GM23338 (cell line): ENCODE results near the gene CDYL2. TPM values are rescaled to one million over a fixed set of nuclear protein-coding genes. Genes with fewer than 3 reads are reported as not detected.

Source experiments
- ATAC-seq: fragments of 200-7000 bp; cut with Tn5 transposase; 3 replicates; pipeline ENCODE4 v1.9.1; 2020
- DNase-seq: peaks from one replicate; pipeline ENCODE4 v3.0.0-alpha.2; 2015; ENCODE audit warnings: low spot score
- H2AFZ ChIP-seq: fragments of 200-600 bp; sonication (generic); 2 replicates; pipeline ENCODE4 v1.8.0; 2016; ENCODE audit warnings: antibody characterized with exemption, mild to moderate bottlenecking, moderate library complexity
- H3F3A ChIP-seq: fragments of 200-600 bp; sonication (generic); replicated peaks from 2 replicates; pipeline ENCODE4 v1.8.0; 2017; ENCODE audit warnings: antibody characterized with exemption, mixed run types, low read depth
- H3K27ac ChIP-seq: fragments of 200-600 bp; sonication (generic); 2 replicates; pipeline ENCODE4 v1.6.1; 2016; ENCODE audit warnings: low read depth
- H3K27me3 ChIP-seq: fragments of 200-600 bp; sonication (generic); 2 replicates; pipeline ENCODE4 v1.8.0; 2016; ENCODE audit warnings: mild to moderate bottlenecking, mixed run types, moderate library complexity; ENCODE audit not compliant: insufficient read depth
- H3K36me3 ChIP-seq: fragments of 200-600 bp; sonication (generic); 2 replicates; pipeline ENCODE4 v1.8.0; 2016; ENCODE audit warnings: mild to moderate bottlenecking; ENCODE audit not compliant: insufficient read depth
- H3K4me1 ChIP-seq: fragments of 200-600 bp; sonication (generic); 2 replicates; pipeline ENCODE4 v1.8.0; 2016; ENCODE audit warnings: mild to moderate bottlenecking, moderate library complexity; ENCODE audit not compliant: insufficient read depth
- H3K4me2 ChIP-seq: fragments of 200-600 bp; sonication (generic); 2 replicates; pipeline ENCODE4 v1.7.1; 2017; ENCODE audit warnings: mixed run types
- H3K4me3 ChIP-seq: fragments of 200-600 bp; sonication (generic); 2 replicates; pipeline ENCODE4 v1.6.1; 2016; ENCODE audit warnings: mixed run types
- H3K79me2 ChIP-seq: fragments of 200-600 bp; sonication (generic); replicated peaks from 2 replicates; pipeline ENCODE4 v1.8.0; 2017; ENCODE audit warnings: mild to moderate bottlenecking; ENCODE audit not compliant: insufficient read depth
- H3K9me2 ChIP-seq: fragments of 200-600 bp; sonication (generic); 2 replicates; pipeline ENCODE4 v1.8.0; 2017; ENCODE audit not compliant: insufficient read depth
- H4K20me1 ChIP-seq: fragments of 200-600 bp; sonication (generic); replicated peaks from 2 replicates; pipeline ENCODE4 v1.8.0; 2017; ENCODE audit warnings: mild to moderate bottlenecking; ENCODE audit not compliant: insufficient read depth
- H3K27ac Mint-ChIP-seq: 2 replicates; pipeline ENCODE4 v1.8.0; 2020; ENCODE audit warnings: inconsistent platforms, mild to moderate bottlenecking, moderate library complexity, mixed read lengths
- H3K27me3 Mint-ChIP-seq: 3 replicates; pipeline ENCODE4 v1.8.0; 2022; ENCODE audit warnings: low read depth, mild to moderate bottlenecking, moderate library complexity, mixed read lengths, inconsistent platforms; ENCODE audit not compliant: insufficient read depth, poor library complexity
- H3K36me3 Mint-ChIP-seq: 3 replicates; pipeline ENCODE4 v1.8.0; 2021; ENCODE audit warnings: low read depth, mild to moderate bottlenecking, inconsistent platforms, moderate library complexity, mixed read lengths
- H3K4me1 Mint-ChIP-seq: 3 replicates; pipeline ENCODE4 v1.8.0; 2020; ENCODE audit warnings: mild to moderate bottlenecking, inconsistent platforms, mixed read lengths
- H3K4me3 Mint-ChIP-seq: 3 replicates; pipeline ENCODE4 v1.8.0; 2021; ENCODE audit warnings: moderate library complexity, mild to moderate bottlenecking, inconsistent platforms, mixed read lengths
- H3K9me3 Mint-ChIP-seq: 3 replicates; pipeline ENCODE4 v1.8.0; 2020; ENCODE audit warnings: moderate library complexity, mild to moderate bottlenecking, inconsistent platforms, mixed read lengths
- CREB1 ChIP-seq: fragments of 250-450 bp; sonication (Bioruptor Pico); IDR thresholded peaks from 2 replicates; pipeline ENCODE4 v1.5.0; 2020; ENCODE audit warnings: low read depth, mild to moderate bottlenecking, moderate library complexity
- ETS1 ChIP-seq: IDR thresholded peaks from 2 replicates; pipeline ENCODE4 v1.6.1; 2016; ENCODE audit warnings: antibody characterized with exemption
- EZH2 ChIP-seq: fragments of 200-600 bp; sonication (generic); IDR thresholded peaks from one replicate; pipeline ENCODE4 v1.8.0; 2017; ENCODE audit warnings: antibody characterized with exemption, mild to moderate bottlenecking, low read depth; ENCODE audit not compliant: unreplicated experiment
- EZH2phosphoT487 ChIP-seq: fragments of 200-600 bp; sonication (generic); IDR thresholded peaks from one replicate; pipeline ENCODE4 v1.8.1; 2018; ENCODE audit warnings: antibody characterized with exemption; ENCODE audit not compliant: unreplicated experiment
- JUNB ChIP-seq: IDR thresholded peaks from one replicate; pipeline ENCODE4 v1.6.1; 2016; ENCODE audit warnings: antibody characterized with exemption; ENCODE audit not compliant: unreplicated experiment
- NANOG ChIP-seq: IDR thresholded peaks from 2 replicates; pipeline ENCODE4 v1.6.1; 2016; ENCODE audit warnings: antibody characterized with exemption, borderline replicate concordance
- POLR2AphosphoS5 ChIP-seq: IDR thresholded peaks from 2 replicates; pipeline ENCODE4 v1.6.1; 2016; ENCODE audit warnings: antibody characterized with exemption, low read depth
- STAT1 ChIP-seq: IDR thresholded peaks from one replicate; pipeline ENCODE4 v1.6.1; 2016; ENCODE audit warnings: antibody characterized with exemption; ENCODE audit not compliant: unreplicated experiment
- ZNF114 ChIP-seq: fragments of 250-450 bp; sonication (Bioruptor Pico); IDR thresholded peaks from 2 replicates; pipeline ENCODE4 v1.5.0; 2020; ENCODE audit warnings: mild to moderate bottlenecking, moderate library complexity
- ZNF331 ChIP-seq: fragments of 250-450 bp; sonication (Bioruptor Pico); IDR thresholded peaks from 2 replicates; pipeline ENCODE4 v1.5.0; 2020; ENCODE audit warnings: low read depth, mild to moderate bottlenecking, moderate library complexity
- ZNF462 ChIP-seq: fragments of 250-450 bp; sonication (Bioruptor Pico); IDR thresholded peaks from 2 replicates; pipeline ENCODE4 v1.5.0; 2020; ENCODE audit warnings: mild to moderate bottlenecking, moderate library complexity
- polyA plus RNA-seq: library from polyadenylated mRNA; unstranded; fragments of >200 nt; fragmentation: Nextera tagmentation; extraction: Ambion mirVana; gene quantifications from 2 replicates; pipeline ENCODE4 v1.2.1, GENCODE V29; 2016
- total RNA-seq: library from RNA; depleted of rRNA; stranded (reverse); fragments of >200 nt; shearing (Covaris generic); gene quantifications from 2 replicates; pipeline ENCODE4 v1.2.3, GENCODE V29; 2014
- TF ChIP-seq, protein P1 (sequence below): IDR thresholded peaks from one replicate; pipeline ENCODE4 v1.6.1; 2018; ENCODE audit warnings: antibody characterized with exemption; ENCODE audit not compliant: unreplicated experiment
- TF ChIP-seq, protein P2 (sequence below), 2 experiments: fragments of 200-600 bp in 1 of 2; sonication (generic) in 1 of 2; conservative IDR thresholded peaks; 2 replicates each; pipeline versions ENCODE4 v1.5.1 to v1.6.1; 2016 to 2017; ENCODE audit warnings: antibody characterized with exemption in 2 of 2, low read depth in 2 of 2, mild to moderate bottlenecking in 2 of 2, moderate library complexity in 1 of 2

CDYL2 gene
- total and polyA plus RNA-seq, 2 experiments from 2014 or later, result 0.82 to 4.3 TPM

- no peak overlapping the region for H3K27ac ChIP-seq
- H3K79me2 ChIP-seq, result no peaks in the 10 kb centered on the region
These were observed 123.0 kb downstream of the CDYL2 start for GRCh38 chr16:80681436-80681835.

More at GRCh38 chr16:80681436-80681835, 123.0 kb downstream of the CDYL2 start:
- Histone ChIP-seq H3K36me3 (no peaks in the 10 kb centered on the region), H3F3A (no peaks in the 10 kb centered on the region), H3K4me3 (no peak overlapping the region), H2AFZ (no peak overlapping the region), H3K9me2 (no peaks in the 10 kb centered on the region), H3K4me2 (no peak overlapping the region), H3K27me3 (no peaks in the 10 kb centered on the region), H3K4me1 (no peaks in the 10 kb centered on the region), H4K20me1 (no peaks in the 10 kb centered on the region)
- Mint-ChIP-seq H3K27me3 (peaks cover 8% of the 10 kb centered on the region), H3K36me3 (no peaks in the 10 kb centered on the region), H3K4me1 (no peaks in the 10 kb centered on the region), H3K27ac (no peak overlapping the region), H3K4me3 (no peak overlapping the region), H3K9me3 (peaks cover 7% of the 10 kb centered on the region; the same call in 2 of the 3 replicates)
- ATAC-seq (no peak), DNase-seq (no peak)
- TF ChIP-seq ETS1 (no peak), POLR2AphosphoS5 (no peak), ZNF114 (no peak), ZNF462 (CRISPR knock-in tag) (no peak), STAT1 (no peak), EZH2phosphoT487 (no peak), EZH2 (no peak), ZNF331 (CRISPR knock-in tag) (no peak), NANOG (no peak), CREB1 (CRISPR knock-in tag) (no peak), JUNB (no peak)
- TF ChIP-seq, protein P1, sequence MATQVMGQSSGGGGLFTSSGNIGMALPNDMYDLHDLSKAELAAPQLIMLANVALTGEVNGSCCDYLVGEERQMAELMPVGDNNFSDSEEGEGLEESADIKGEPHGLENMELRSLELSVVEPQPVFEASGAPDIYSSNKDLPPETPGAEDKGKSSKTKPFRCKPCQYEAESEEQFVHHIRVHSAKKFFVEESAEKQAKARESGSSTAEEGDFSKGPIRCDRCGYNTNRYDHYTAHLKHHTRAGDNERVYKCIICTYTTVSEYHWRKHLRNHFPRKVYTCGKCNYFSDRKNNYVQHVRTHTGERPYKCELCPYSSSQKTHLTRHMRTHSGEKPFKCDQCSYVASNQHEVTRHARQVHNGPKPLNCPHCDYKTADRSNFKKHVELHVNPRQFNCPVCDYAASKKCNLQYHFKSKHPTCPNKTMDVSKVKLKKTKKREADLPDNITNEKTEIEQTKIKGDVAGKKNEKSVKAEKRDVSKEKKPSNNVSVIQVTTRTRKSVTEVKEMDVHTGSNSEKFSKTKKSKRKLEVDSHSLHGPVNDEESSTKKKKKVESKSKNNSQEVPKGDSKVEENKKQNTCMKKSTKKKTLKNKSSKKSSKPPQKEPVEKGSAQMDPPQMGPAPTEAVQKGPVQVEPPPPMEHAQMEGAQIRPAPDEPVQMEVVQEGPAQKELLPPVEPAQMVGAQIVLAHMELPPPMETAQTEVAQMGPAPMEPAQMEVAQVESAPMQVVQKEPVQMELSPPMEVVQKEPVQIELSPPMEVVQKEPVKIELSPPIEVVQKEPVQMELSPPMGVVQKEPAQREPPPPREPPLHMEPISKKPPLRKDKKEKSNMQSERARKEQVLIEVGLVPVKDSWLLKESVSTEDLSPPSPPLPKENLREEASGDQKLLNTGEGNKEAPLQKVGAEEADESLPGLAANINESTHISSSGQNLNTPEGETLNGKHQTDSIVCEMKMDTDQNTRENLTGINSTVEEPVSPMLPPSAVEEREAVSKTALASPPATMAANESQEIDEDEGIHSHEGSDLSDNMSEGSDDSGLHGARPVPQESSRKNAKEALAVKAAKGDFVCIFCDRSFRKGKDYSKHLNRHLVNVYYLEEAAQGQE, result no peak
- TF ChIP-seq, protein P2, sequence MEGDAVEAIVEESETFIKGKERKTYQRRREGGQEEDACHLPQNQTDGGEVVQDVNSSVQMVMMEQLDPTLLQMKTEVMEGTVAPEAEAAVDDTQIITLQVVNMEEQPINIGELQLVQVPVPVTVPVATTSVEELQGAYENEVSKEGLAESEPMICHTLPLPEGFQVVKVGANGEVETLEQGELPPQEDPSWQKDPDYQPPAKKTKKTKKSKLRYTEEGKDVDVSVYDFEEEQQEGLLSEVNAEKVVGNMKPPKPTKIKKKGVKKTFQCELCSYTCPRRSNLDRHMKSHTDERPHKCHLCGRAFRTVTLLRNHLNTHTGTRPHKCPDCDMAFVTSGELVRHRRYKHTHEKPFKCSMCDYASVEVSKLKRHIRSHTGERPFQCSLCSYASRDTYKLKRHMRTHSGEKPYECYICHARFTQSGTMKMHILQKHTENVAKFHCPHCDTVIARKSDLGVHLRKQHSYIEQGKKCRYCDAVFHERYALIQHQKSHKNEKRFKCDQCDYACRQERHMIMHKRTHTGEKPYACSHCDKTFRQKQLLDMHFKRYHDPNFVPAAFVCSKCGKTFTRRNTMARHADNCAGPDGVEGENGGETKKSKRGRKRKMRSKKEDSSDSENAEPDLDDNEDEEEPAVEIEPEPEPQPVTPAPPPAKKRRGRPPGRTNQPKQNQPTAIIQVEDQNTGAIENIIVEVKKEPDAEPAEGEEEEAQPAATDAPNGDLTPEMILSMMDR (conservative IDR thresholded peaks at IDR 0.05; ENCODE audit: low read depth in 2 of 2), result no peak
